ENCODE results near the gene SNRNP200. TPM values are rescaled to one million over a fixed set of nuclear protein-coding genes. Genes with fewer than 3 reads are reported as not detected.
A peak's percentile ranks its signal among the peaks of the same experiment; 100 is the strongest.

SNRNP200 gene
- polyA plus RNA-seq, 2 of the 4 experiments (the other 2 are of a cell fraction) = 118 to 202 TPM

DNA sequence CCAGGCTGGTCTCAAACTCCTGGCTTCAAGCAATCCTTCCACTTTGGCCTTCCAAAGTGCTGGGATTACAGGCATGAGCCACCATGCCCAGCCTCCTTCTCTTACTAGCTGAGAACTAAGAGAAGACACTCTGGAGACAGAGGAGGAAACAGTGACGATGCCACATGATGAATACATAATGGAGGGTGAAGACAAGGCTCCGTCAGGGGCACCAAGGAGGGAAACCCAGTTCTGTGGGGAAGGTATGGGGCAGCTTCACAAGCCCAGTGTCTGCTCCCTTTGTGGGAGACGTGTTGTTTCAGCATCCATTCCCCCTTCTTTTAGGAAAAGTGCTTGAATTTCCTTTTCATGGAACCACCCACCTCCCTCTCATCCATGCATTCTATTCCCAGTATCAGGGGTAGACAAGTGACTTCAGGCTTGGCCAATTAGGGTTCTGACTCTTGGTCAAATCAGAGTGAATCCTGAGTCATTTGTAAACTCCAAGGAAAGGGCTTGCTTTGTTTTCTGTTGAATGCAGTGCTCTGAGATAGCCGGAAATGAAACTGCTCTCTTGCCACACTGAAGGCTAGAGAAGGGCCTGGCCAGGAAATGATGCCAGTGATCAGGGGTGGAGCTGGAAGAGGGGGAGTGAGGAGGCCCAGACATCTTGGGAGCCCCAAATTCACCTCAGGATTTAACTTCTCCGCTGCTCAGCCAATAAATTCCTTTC lies 63.3 kb downstream of the SNRNP200 start:
- 72% methylated on average over 5 of the region's 5 CpGs for WGBS (ENCODE audit: missing lambda C conversion rate)
- H3K27ac ChIP-seq = no peak overlapping the region
- TF ChIP-seq NPAS2 (CRISPR knock-in tag; IDR thresholded peaks at IDR 0.05; ENCODE audit: borderline replicate concordance) (no peak), EP300 (IDR thresholded peaks at IDR 0.05) (no peak), TP53 (CRISPR knock-in tag; IDR thresholded peaks at IDR 0.05) (no peak), JUN (IDR thresholded peaks at IDR 0.05) (no peak), POLR2A (IDR thresholded peaks at IDR 0.05; ENCODE audit: low read length) (no peak), JUNB (IDR thresholded peaks at IDR 0.05) (no peak), MAFK (IDR thresholded peaks at IDR 0.05; ENCODE audit: partially characterized antibody) (no peak), KDM1A (IDR thresholded peaks at IDR 0.05; ENCODE audit: low read depth) (no peak), ZNF302 (CRISPR knock-in tag; IDR thresholded peaks at IDR 0.05) (no peak), CBX2 (IDR thresholded peaks at IDR 0.05; ENCODE audit: borderline replicate concordance, low read depth) (no peak), TFCP2L1 (CRISPR knock-in tag; IDR thresholded peaks at IDR 0.05) (no peak), RCOR1 (IDR thresholded peaks at IDR 0.05; ENCODE audit: low read depth, low read length) (no peak), HOXB5 (CRISPR knock-in tag; IDR thresholded peaks at IDR 0.05) (no peak), POLR2AphosphoS2 (conservative IDR thresholded peaks at IDR 0.05; ENCODE audit: low read length) (no peak), RARB (CRISPR knock-in tag; IDR thresholded peaks at IDR 0.05) (no peak), ZFP36 (IDR thresholded peaks at IDR 0.05; ENCODE audit: borderline replicate concordance, partially characterized antibody) (no peak)
- TF ChIP-seq, protein P1, sequence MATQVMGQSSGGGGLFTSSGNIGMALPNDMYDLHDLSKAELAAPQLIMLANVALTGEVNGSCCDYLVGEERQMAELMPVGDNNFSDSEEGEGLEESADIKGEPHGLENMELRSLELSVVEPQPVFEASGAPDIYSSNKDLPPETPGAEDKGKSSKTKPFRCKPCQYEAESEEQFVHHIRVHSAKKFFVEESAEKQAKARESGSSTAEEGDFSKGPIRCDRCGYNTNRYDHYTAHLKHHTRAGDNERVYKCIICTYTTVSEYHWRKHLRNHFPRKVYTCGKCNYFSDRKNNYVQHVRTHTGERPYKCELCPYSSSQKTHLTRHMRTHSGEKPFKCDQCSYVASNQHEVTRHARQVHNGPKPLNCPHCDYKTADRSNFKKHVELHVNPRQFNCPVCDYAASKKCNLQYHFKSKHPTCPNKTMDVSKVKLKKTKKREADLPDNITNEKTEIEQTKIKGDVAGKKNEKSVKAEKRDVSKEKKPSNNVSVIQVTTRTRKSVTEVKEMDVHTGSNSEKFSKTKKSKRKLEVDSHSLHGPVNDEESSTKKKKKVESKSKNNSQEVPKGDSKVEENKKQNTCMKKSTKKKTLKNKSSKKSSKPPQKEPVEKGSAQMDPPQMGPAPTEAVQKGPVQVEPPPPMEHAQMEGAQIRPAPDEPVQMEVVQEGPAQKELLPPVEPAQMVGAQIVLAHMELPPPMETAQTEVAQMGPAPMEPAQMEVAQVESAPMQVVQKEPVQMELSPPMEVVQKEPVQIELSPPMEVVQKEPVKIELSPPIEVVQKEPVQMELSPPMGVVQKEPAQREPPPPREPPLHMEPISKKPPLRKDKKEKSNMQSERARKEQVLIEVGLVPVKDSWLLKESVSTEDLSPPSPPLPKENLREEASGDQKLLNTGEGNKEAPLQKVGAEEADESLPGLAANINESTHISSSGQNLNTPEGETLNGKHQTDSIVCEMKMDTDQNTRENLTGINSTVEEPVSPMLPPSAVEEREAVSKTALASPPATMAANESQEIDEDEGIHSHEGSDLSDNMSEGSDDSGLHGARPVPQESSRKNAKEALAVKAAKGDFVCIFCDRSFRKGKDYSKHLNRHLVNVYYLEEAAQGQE (IDR thresholded peaks at IDR 0.05) = no peak
- TF ChIP-seq, protein P2, sequence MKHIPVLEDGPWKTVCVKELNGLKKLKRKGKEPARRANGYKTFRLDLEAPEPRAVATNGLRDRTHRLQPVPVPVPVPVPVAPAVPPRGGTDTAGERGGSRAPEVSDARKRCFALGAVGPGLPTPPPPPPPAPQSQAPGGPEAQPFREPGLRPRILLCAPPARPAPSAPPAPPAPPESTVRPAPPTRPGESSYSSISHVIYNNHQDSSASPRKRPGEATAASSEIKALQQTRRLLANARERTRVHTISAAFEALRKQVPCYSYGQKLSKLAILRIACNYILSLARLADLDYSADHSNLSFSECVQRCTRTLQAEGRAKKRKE (CRISPR knock-in tag; IDR thresholded peaks at IDR 0.05; ENCODE audit: low read depth) = no peak
- TF ChIP-seq, protein P3, sequence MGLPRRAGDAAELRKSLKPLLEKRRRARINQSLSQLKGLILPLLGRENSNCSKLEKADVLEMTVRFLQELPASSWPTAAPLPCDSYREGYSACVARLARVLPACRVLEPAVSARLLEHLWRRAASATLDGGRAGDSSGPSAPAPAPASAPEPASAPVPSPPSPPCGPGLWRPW (IDR thresholded peaks at IDR 0.05) = no peak
- TF ChIP-seq, protein P4, sequence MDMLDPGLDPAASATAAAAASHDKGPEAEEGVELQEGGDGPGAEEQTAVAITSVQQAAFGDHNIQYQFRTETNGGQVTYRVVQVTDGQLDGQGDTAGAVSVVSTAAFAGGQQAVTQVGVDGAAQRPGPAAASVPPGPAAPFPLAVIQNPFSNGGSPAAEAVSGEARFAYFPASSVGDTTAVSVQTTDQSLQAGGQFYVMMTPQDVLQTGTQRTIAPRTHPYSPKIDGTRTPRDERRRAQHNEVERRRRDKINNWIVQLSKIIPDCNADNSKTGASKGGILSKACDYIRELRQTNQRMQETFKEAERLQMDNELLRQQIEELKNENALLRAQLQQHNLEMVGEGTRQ (IDR thresholded peaks at IDR 0.05) = no peak
- H3K4me2 ChIP-seq = no peak overlapping the region
- no peak overlapping the region for H3K4me3 ChIP-seq
- ChIA-PET POLR2A (interaction anchor here (1.0 kb wide), 1 partner anchor 33 kb away, joined by 3 read pairs; the partner anchor contains the start of gene STARD7), CTCF (interaction anchor here (1.0 to 1.2 kb wide), 3 partner anchors 9 to 23 kb away, joined by 3 to 4 read pairs (median 3); no protein-coding TSS in a partner anchor)
- no peak for FAIRE-seq
- no peaks in the 10 kb centered on the region for H3K9me3 ChIP-seq
- no peaks in the 10 kb centered on the region for H3K4me1 ChIP-seq
- no peak for DNase-seq (ENCODE audit: low read depth in 1 of 2, low spot score in 1 of 2)
- ATAC-seq = no peak

DNA sequence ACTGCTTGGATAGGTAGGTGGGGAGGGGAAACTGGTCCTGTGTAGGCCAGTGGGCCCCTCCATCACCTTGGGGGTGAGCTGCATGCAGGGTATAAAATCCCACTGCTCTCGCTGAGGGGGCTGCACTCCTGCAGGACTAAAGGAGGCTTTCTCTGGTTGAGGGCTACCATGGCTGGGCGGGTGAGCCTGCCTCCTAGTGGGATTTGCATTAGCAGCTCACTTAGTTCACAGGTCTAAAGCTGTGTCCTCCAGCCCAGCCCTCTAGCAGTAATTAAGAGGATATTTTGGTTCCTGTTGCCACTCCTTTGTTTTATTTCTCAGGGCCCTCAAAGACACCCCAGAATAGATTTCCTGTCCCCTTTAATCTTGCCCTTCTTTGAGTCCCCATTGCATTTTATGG lies 64.1 kb downstream of the SNRNP200 start:
- ChIA-PET CTCF (interaction anchor here (1.2 to 1.3 kb wide), 2 partner anchors 10 to 13 kb away, joined by 3 to 4 read pairs; no protein-coding TSS in a partner anchor), POLR2A (no interaction called here)
- no peaks in the 10 kb centered on the region for H3K4me1 ChIP-seq
- no peak overlapping the region for H3K4me3 ChIP-seq
- 82% methylated on average over 2 of the region's 2 CpGs for WGBS (ENCODE audit: missing lambda C conversion rate)
- ATAC-seq (peak in 1 of 2 experiments; percentile 25; a peak in 2 of 6 replicates), FAIRE-seq (no peak), DNase-seq (ENCODE audit: low read depth in 1 of 2, low spot score in 1 of 2) (no peak)
- no peaks in the 10 kb centered on the region for H3K9me3 ChIP-seq
- no peak overlapping the region for H3K4me2 ChIP-seq
- H3K27ac ChIP-seq = no peak overlapping the region
- TF ChIP-seq KDM1A (IDR thresholded peaks at IDR 0.05; ENCODE audit: low read depth) (no peak), HOXA7 (CRISPR knock-in tag; IDR thresholded peaks at IDR 0.05) (no peak), MAFK (IDR thresholded peaks at IDR 0.05; ENCODE audit: partially characterized antibody) (no peak), EHF (CRISPR knock-in tag; IDR thresholded peaks at IDR 0.05) (no peak), RARB (CRISPR knock-in tag; IDR thresholded peaks at IDR 0.05) (no peak), RNF2 (IDR thresholded peaks at IDR 0.05; ENCODE audit: borderline replicate concordance, low read depth) (no peak), HOXB13 (CRISPR knock-in tag; IDR thresholded peaks at IDR 0.05; ENCODE audit: low read depth) (no peak), HDAC2 (IDR thresholded peaks at IDR 0.05) (no peak)
- TF ChIP-seq, protein P5, sequence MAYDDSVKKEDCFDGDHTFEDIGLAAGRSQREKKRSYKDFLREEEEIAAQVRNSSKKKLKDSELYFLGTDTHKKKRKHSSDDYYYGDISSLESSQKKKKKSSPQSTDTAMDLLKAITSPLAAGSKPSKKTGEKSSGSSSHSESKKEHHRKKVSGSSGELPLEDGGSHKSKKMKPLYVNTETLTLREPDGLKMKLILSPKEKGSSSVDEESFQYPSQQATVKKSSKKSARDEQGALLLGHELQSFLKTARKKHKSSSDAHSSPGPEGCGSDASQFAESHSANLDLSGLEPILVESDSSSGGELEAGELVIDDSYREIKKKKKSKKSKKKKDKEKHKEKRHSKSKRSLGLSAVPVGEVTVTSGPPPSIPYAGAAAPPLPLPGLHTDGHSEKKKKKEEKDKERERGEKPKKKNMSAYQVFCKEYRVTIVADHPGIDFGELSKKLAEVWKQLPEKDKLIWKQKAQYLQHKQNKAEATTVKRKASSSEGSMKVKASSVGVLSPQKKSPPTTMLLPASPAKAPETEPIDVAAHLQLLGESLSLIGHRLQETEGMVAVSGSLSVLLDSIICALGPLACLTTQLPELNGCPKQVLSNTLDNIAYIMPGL (CRISPR knock-in tag; IDR thresholded peaks at IDR 0.05; ENCODE audit: borderline replicate concordance) = no peak
- TF ChIP-seq, protein P2 (CRISPR knock-in tag; IDR thresholded peaks at IDR 0.05; ENCODE audit: low read depth) = no peak
- TF ChIP-seq, protein P6, sequence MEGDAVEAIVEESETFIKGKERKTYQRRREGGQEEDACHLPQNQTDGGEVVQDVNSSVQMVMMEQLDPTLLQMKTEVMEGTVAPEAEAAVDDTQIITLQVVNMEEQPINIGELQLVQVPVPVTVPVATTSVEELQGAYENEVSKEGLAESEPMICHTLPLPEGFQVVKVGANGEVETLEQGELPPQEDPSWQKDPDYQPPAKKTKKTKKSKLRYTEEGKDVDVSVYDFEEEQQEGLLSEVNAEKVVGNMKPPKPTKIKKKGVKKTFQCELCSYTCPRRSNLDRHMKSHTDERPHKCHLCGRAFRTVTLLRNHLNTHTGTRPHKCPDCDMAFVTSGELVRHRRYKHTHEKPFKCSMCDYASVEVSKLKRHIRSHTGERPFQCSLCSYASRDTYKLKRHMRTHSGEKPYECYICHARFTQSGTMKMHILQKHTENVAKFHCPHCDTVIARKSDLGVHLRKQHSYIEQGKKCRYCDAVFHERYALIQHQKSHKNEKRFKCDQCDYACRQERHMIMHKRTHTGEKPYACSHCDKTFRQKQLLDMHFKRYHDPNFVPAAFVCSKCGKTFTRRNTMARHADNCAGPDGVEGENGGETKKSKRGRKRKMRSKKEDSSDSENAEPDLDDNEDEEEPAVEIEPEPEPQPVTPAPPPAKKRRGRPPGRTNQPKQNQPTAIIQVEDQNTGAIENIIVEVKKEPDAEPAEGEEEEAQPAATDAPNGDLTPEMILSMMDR (IDR thresholded peaks at IDR 0.05) = no peak

Data from A549 (cell line).